Naive B cell (primary cell): ENCODE data around the gene LMAN2. TPM values are rescaled to one million over a fixed set of nuclear protein-coding genes. Genes with fewer than 3 reads are reported as not detected.
A peak's percentile ranks its signal among the peaks of the same experiment; 100 is the strongest.

ENCODE experiments used
- ATAC-seq, 2 donors: fragments of 150-1000 bp; cut with Tn5 transposase; 2 replicates each; pipeline ENCODE4 v1.10.0; 2021; ENCODE audit warnings: low read depth in 2 of 2, mild to moderate bottlenecking in 2 of 2, moderate library complexity in 2 of 2
- DNase-seq: peaks from one replicate; pipeline ENCODE4 v3.0.0; 2022
- H3K27ac Mint-ChIP-seq, 6 donors: one replicate each; pipeline ENCODE4 v1.8.0; 2020 to 2022; ENCODE audit warnings: mild to moderate bottlenecking in 6 of 6, mixed read lengths in 6 of 6, moderate library complexity in 5 of 6, inconsistent platforms in 2 of 6
- H3K27me3 Mint-ChIP-seq, 3 donors: one replicate each; pipeline ENCODE4 v1.8.0; 2021 to 2022; ENCODE audit warnings: mixed read lengths in 3 of 3, mild to moderate bottlenecking in 1 of 3
- H3K36me3 Mint-ChIP-seq, 2 donors: one replicate each; pipeline ENCODE4 v1.8.0; 2020 to 2022; ENCODE audit warnings: mixed read lengths in 2 of 2, inconsistent platforms in 1 of 2, mild to moderate bottlenecking in 1 of 2
- H3K4me1 Mint-ChIP-seq, 3 donors: one replicate each; pipeline ENCODE4 v1.8.0; 2020 to 2022; ENCODE audit warnings: mixed read lengths in 3 of 3, inconsistent platforms in 1 of 3, mild to moderate bottlenecking in 1 of 3, moderate library complexity in 1 of 3
- H3K4me3 Mint-ChIP-seq, 8 donors: one replicate each; pipeline ENCODE4 v1.8.0; 2020 to 2022; ENCODE audit warnings: mild to moderate bottlenecking in 8 of 8, mixed read lengths in 8 of 8, moderate library complexity in 8 of 8, inconsistent platforms in 2 of 8
- H3K9me3 Mint-ChIP-seq, 7 donors: one replicate each; pipeline ENCODE4 v1.8.0; 2020 to 2022; ENCODE audit warnings: mixed read lengths in 7 of 7, mild to moderate bottlenecking in 5 of 7, inconsistent platforms in 2 of 7, moderate library complexity in 1 of 7
- polyA plus RNA-seq, 6 donors: library from polyadenylated mRNA; unstranded; fragments of 300-500 nt; fragmentation: Illumina TruSeq; gene quantifications; one replicate each; pipeline ENCODE4 v1.2.3, GENCODE V29; 2021; ENCODE audit warnings: low read depth in 6 of 6

Gene LMAN2, protein sequence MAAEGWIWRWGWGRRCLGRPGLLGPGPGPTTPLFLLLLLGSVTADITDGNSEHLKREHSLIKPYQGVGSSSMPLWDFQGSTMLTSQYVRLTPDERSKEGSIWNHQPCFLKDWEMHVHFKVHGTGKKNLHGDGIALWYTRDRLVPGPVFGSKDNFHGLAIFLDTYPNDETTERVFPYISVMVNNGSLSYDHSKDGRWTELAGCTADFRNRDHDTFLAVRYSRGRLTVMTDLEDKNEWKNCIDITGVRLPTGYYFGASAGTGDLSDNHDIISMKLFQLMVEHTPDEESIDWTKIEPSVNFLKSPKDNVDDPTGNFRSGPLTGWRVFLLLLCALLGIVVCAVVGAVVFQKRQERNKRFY
- 100 to 1,000 TPM; 182 to 243 (median 191) TPM for polyA plus RNA-seq

DNA sequence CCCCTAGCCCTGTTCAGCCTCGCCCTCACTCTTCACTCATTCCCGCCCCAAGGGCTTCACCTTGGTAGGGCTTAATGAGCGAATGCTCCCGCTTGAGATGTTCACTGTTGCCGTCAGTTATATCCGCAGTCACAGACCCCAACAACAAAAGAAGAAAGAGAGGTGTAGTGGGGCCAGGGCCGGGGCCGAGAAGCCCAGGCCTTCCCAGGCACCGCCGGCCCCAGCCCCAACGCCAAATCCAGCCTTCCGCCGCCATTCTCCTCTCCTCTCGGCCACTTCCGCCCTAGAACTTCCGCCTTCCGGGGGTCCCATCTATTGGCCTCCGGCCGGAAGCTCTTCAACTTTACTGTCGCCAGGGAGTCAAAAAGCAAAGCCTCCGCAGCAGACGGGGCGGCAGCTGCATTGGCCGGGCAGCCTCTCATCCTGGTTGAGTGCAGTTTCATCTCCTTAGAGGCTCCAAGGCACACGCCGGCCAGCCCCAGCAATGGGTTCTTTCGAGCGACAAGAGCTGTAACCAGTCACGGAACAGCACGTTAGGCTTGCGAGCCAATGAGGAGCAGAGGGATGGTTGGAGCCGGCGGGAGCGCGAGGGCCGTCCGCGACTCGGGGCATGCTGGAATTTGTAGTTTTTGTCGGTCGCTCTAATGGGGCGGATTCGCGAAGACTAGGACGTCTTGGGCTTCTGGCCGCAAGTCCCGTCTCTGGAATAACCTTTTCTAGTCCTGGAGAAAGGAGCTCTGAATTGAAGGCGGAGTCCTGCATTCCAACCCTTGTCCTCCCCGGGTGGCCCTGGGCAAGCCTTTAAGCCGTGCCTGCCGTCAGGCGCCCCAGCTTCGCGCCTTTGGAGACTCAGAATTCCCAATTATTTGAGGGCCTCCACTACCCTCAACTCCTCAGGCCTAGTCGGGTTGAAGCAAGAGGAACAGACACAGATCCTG is at the start of gene LMAN2:
TSS of gene LMAN2 (minus strand) at position 277 of the 938 bp plus-strand sequence. CDS start at position 256, 21 bp downstream.
- peak within 1 kb of the TSS; percentile 98 to 99 (median 98) for H3K27ac Mint-ChIP-seq
- H3K27me3 Mint-ChIP-seq: no peaks in the 10 kb centered on the region
- peak within 1 kb of the TSS; percentile 92 to 100 (median 98) for H3K4me3 Mint-ChIP-seq
- DNase-seq (peak; percentile 93), ATAC-seq (peak; percentile 96 to 97)
- H3K9me3 Mint-ChIP-seq: peaks cover 0 to 4% (median 0%) of the 10 kb centered on the region in 7 donors
- H3K4me1 Mint-ChIP-seq: peaks cover 44 to 62% (median 51%) of the 10 kb centered on the region in 3 donors
- peaks cover 4 to 11% of the 10 kb centered on the region in 2 donors for H3K36me3 Mint-ChIP-seq

DNA sequence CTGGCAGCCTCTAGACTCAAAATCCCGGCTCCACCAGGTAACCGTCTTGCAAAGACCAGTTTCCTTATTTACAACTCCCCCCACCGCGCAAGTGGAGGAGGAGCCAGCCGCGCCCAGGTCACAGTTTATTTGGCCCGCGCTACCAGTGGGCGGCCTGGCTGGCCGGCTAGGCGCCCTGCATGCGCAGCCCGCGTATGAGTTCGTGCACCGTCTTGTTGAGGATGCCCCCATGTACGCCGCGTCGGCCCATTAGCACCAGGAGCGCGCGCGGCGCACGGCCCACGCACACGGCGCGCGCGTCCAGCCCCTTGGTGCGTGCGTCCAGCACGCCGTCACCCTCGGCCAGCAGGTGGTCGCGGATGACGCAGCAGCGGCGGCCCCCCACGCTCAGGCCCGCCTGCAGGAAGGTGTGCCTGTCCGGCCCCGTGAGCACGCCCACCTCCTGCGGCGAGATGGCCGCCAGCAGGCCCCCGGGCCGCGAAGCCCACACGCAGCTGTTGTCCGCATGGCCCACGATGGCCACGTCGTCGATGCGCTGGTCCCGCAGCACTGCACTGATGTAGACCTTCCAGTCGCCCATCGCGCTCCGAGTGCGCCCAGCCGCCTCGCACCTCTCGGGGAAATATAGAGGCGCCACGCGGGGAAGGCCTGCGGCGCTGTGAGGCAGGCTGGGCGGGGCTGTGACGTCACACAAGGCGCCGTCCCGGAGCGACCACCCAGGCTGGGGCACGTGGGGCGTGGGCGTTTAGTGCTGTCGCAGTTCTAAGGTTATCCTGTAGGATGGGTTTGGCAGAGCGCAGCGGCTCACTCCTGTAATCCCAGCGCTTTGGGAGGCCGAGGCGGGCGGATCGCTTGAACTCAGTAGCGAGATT is 48.8 kb upstream of the LMAN2 start, which contains the start of gene PFN3:
TSS of gene PFN3 (minus strand) at position 665 of the 872 bp plus-strand sequence. CDS start at position 580, 85 bp downstream.
- Mint-ChIP-seq H3K9me3 (no peaks in the 10 kb centered on the region), H3K4me3 (no peak within 1 kb of the TSS), H3K27me3 (peaks cover 16 to 44% (median 18%) of the 10 kb centered on the region in 3 donors), H3K27ac (peak within 1 kb of the TSS in 1 of 6 donors; percentile 19), H3K36me3 (no peaks in the 10 kb centered on the region), H3K4me1 (peaks cover 24 to 30% (median 30%) of the 10 kb centered on the region in 3 donors)
- DNase-seq: no peak
- ATAC-seq: no peak

- H3K4me3 Mint-ChIP-seq: no peak overlapping the region
- peaks cover 18 to 37% (median 22%) of the 10 kb centered on the region in 3 donors for H3K27me3 Mint-ChIP-seq
- H3K27ac Mint-ChIP-seq: no peak overlapping the region
- ATAC-seq (no peak), DNase-seq (no peak)
- H3K9me3 Mint-ChIP-seq: no peaks in the 10 kb centered on the region
- H3K4me1 Mint-ChIP-seq: peaks cover 14 to 19% (median 16%) of the 10 kb centered on the region in 3 donors
- no peaks in the 10 kb centered on the region for H3K36me3 Mint-ChIP-seq
These were observed 46.5 kb upstream of the LMAN2 start for GRCh38 chr5:177397875-177398390.

GRCh38 chr5:177396807-177397206 is 45.3 kb upstream of the LMAN2 start:
- peak overlapping the region in 1 of 8 donors; percentile 29 for H3K4me3 Mint-ChIP-seq
- ATAC-seq (no peak), DNase-seq (no peak)
- H3K27ac Mint-ChIP-seq: no peak overlapping the region
- peaks cover 9 to 12% (median 9%) of the 10 kb centered on the region in 3 donors for H3K4me1 Mint-ChIP-seq
- H3K27me3 Mint-ChIP-seq: peaks cover 15 to 25% (median 18%) of the 10 kb centered on the region in 3 donors
- H3K36me3 Mint-ChIP-seq: no peaks in the 10 kb centered on the region
- H3K9me3 Mint-ChIP-seq: no peaks in the 10 kb centered on the region

DNA sequence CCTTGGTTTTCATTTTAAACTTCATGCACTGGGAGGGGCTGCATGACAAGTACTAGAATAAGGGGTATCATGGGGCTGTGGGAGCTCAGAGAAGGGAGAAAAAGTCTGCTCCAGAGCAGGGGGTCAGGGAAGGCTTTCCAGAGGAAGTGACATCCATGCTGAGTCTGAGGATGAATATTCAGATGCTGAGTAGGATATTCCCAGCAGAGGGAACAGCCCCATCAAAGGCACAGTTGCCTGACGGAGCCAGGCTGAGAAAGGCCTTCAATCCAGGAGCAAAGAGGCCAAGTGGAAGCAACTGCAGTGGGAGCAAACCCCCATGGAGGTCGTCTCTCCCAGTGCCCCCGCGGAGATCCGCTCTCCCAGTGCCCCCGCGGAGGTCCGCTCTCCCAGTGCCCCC is 44.6 kb upstream of the LMAN2 start:
- Mint-ChIP-seq H3K36me3 (no peaks in the 10 kb centered on the region), H3K4me1 (peaks cover 7 to 10% (median 7%) of the 10 kb centered on the region in 3 donors), H3K9me3 (no peaks in the 10 kb centered on the region), H3K27ac (no peak overlapping the region), H3K27me3 (peaks cover 11 to 19% (median 12%) of the 10 kb centered on the region in 3 donors), H3K4me3 (no peak overlapping the region)
- ATAC-seq (no peak), DNase-seq (no peak)

DNA sequence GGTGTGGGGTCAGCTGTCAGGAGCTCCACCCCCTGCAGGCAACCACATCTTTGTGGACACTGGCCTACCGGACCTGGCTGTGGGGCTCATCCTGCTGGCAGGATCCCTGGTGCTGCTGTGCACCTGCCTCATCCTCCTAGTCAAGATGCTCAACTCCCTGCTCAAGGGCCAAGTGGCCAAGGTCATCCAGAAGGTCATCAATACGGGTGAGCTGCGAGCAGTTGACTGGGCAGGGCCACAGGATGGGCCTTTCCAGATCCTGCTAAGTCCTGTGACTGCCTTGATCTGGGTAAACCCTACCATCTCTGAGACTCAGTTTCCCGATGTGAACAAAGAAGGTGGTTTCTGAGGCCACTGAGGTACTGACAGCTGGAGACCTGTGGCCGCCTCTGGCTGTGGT is 42.5 kb upstream of the LMAN2 start:
- no peak for DNase-seq
- no peak overlapping the region for H3K4me3 Mint-ChIP-seq
- H3K27ac Mint-ChIP-seq: peak overlapping the region in 1 of 6 donors; percentile 32
- no peaks in the 10 kb centered on the region for H3K36me3 Mint-ChIP-seq
- peaks cover 18 to 26% (median 21%) of the 10 kb centered on the region in 3 donors for H3K27me3 Mint-ChIP-seq
- H3K4me1 Mint-ChIP-seq: peaks cover 12 to 21% (median 15%) of the 10 kb centered on the region in 3 donors
- H3K9me3 Mint-ChIP-seq: no peaks in the 10 kb centered on the region
- no peak for ATAC-seq

DNA sequence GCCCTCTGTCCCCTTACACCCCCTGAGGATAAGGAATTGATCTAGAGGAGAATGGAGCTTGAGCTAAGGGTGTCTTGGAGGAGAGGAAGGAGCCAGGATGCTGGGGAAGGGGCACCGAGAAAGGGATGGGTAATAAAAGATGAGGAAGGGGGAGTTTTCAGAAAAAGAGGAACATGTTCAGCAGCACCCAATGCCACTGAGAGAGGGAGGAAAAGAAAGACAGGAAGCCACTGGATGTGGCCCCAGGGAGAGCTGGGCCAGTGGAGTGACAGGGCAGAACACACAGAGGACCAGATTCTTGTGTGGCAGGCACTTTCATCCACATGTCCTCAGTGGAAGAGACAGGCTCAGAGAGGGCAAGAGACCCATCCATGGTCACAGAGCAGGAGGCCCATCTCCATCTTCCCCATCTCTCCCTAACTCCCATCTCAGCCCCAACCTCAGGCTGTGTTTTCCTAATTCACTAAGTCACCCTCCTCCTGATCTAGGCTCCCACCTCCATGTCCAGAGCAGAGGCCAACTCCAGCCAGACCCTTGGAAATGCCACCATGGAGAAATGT is 41.8 kb upstream of the LMAN2 start:
- no peak overlapping the region for H3K4me3 Mint-ChIP-seq
- peak overlapping the region in 3 of 6 donors; percentile 9 to 94 (median 77) for H3K27ac Mint-ChIP-seq
- H3K9me3 Mint-ChIP-seq: no peaks in the 10 kb centered on the region
- no peak for ATAC-seq
- peaks cover 12 to 27% (median 15%) of the 10 kb centered on the region in 3 donors for H3K4me1 Mint-ChIP-seq
- H3K27me3 Mint-ChIP-seq: peaks cover 18 to 27% (median 20%) of the 10 kb centered on the region in 3 donors
- DNase-seq: no peak
- no peaks in the 10 kb centered on the region for H3K36me3 Mint-ChIP-seq

DNA sequence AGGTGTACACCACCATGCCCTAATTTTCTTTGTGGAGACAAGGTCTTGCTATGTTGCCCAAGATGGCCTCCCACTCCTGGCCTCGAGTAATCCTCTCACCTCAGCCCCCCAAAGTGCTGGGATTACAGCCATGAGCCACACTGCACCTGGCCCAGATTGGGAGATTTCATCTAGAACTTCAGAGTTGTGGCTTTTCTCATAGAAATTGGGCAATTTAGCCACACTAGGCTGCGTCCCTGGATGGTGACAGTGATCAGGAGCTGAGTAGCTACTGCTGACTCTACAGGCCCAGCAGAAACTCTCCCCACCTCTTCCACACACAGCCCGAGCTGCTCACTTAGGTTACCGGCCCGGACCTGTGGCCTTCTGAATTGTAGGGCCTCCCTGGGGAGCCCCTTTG is 41.3 kb upstream of the LMAN2 start:
- H3K9me3 Mint-ChIP-seq: no peaks in the 10 kb centered on the region
- peaks cover 18 to 28% (median 21%) of the 10 kb centered on the region in 3 donors for H3K27me3 Mint-ChIP-seq
- no peak for DNase-seq
- no peak overlapping the region for H3K4me3 Mint-ChIP-seq
- H3K4me1 Mint-ChIP-seq: peaks cover 12 to 27% (median 15%) of the 10 kb centered on the region in 3 donors
- peak overlapping the region in 2 of 6 donors; percentile 9 to 94 for H3K27ac Mint-ChIP-seq
- no peaks in the 10 kb centered on the region for H3K36me3 Mint-ChIP-seq
- no peak for ATAC-seq

GRCh38 chr5:177390363-177391300 is 39.2 kb upstream of the LMAN2 start:
- H3K4me1 Mint-ChIP-seq: peaks cover 12 to 27% (median 15%) of the 10 kb centered on the region in 3 donors
- H3K27me3 Mint-ChIP-seq: peaks cover 9 to 21% (median 20%) of the 10 kb centered on the region in 3 donors
- no peaks in the 10 kb centered on the region for H3K36me3 Mint-ChIP-seq
- peak; percentile 81 for DNase-seq
- peak; percentile 89 to 92 for ATAC-seq
- H3K27ac Mint-ChIP-seq: peak overlapping the region in 5 of 6 donors; percentile 58 to 95 (median 88)
- H3K9me3 Mint-ChIP-seq: no peaks in the 10 kb centered on the region
- peak overlapping the region in 1 of 8 donors; percentile 18 for H3K4me3 Mint-ChIP-seq

GRCh38 chr5:177389241-177390169 is 38.0 kb upstream of the LMAN2 start:
- Mint-ChIP-seq H3K4me3 (peak overlapping the region in 2 of 8 donors; percentile 72 to 75), H3K36me3 (no peaks in the 10 kb centered on the region), H3K27ac (peak overlapping the region in 3 of 6 donors; percentile 78 to 95 (median 88)), H3K4me1 (peaks cover 12 to 27% (median 15%) of the 10 kb centered on the region in 3 donors), H3K9me3 (no peaks in the 10 kb centered on the region), H3K27me3 (peaks cover 17 to 29% (median 18%) of the 10 kb centered on the region in 3 donors)
- no peak for ATAC-seq
- no peak for DNase-seq
